ENCODE measurements around the gene PGBD5.
"Not testable (repeated sequence)": the region's sequence is repeated elsewhere in the genome, so short reads cannot be mapped to it uniquely, and the experiment has no call there.

Gene PGBD5

DNA sequence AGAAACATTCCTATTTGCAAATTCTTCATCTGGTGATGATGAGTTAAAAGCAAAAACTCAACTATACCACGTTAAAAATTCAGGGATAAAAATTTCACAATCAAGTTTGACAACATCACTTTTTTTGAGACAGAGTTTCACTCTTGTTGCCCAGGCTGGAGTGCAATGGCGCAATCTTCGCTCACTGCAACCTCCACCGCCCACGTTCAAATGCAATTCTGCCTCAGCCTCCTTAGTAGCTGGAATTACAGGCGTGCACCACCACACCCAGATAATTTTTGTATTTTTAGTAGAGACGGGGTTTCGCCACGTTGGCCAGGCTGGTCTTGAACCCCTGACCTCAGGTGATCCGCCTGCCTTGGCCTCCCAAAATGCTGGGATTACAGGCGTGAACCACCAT is 19.4 kb downstream of the PGBD5 start:
- not testable (repeated sequence) for H3K4me3 ChIP-seq (ENCODE audit: low read depth in 1 of 2, low read length in 2 of 2); H3K9ac ChIP-seq (ENCODE audit: low read length); H3K27ac ChIP-seq (ENCODE audit: low read depth, low read length); H3K9me3 ChIP-seq (ENCODE audit: low read length); H3K4me1 ChIP-seq (ENCODE audit: insufficient read depth, low read length); H3K27me3 ChIP-seq (ENCODE audit: control insufficient read depth in 1 of 2, insufficient read depth in 2 of 2, low read length in 2 of 2); H3K36me3 ChIP-seq (ENCODE audit: insufficient read depth, low read length)

DNA sequence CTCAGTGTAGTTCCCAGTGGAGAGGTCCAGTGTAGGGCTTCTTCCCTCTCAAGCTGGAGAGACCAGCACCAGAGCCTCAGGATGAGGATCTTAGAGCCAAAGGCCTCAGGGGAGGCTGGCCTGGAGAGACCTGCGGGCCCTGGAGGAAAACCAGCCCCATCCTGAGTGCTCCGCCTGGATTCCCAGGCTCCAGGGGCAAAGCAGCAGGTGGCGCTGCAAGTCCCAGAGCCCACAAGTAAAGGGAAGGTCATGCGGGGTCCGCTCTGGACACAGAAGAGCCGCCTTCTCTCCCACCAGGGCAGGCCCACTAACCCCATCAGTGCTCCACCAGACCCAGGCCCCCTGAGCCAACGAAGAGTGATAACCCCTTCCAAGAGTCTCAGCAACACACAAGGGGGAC is 22.7 kb downstream of the PGBD5 start:
- H3K4me1 ChIP-seq (ENCODE audit: insufficient read depth, low read length): no peaks in the 10 kb centered on the region
- H3K27me3 ChIP-seq (ENCODE audit: control insufficient read depth in 1 of 2, insufficient read depth in 2 of 2, low read length in 2 of 2): no peaks in the 10 kb centered on the region
- no peak overlapping the region for H3K27ac ChIP-seq (ENCODE audit: low read depth, low read length)
- H3K36me3 ChIP-seq (ENCODE audit: insufficient read depth, low read length): no peaks in the 10 kb centered on the region
- H3K9ac ChIP-seq (ENCODE audit: low read length): no peak overlapping the region
- H3K4me3 ChIP-seq (ENCODE audit: low read depth in 1 of 2, low read length in 2 of 2): no peak overlapping the region
- H3K9me3 ChIP-seq (ENCODE audit: low read length): no peaks in the 10 kb centered on the region

DNA sequence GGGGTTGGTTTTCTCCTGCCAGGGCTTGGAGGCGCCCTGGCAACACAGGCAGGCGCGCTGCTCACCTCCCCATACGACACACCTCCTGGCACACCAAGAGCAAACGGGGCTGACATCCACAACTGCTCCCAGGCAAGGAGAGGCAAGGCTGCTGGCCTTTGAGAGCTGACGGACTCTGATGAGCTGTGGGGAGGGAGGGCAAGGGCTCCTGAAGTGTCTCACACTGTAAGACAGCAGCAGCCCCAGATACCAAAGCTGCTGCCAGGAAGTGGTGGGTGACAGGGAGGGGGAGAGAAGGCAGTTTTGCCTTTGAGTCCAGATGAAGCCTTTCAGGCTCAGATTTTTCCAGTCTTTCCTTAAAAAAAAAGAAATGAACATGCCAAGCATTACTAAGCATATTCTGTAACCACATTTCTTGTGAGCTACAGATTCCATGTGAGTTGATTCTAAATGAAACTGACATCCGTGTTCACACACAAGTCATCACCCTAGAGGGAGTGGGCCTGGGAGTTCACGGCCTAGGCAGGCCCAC is 24.3 kb downstream of the PGBD5 start:
- Histone ChIP-seq H3K9ac (ENCODE audit: low read length) (no peak overlapping the region), H3K27ac (ENCODE audit: low read depth, low read length) (no peak overlapping the region), H3K36me3 (ENCODE audit: insufficient read depth, low read length) (no peaks in the 10 kb centered on the region), H3K4me3 (ENCODE audit: low read depth in 1 of 2, low read length in 2 of 2) (no peak overlapping the region), H3K4me1 (ENCODE audit: insufficient read depth, low read length) (no peaks in the 10 kb centered on the region), H3K9me3 (ENCODE audit: low read length) (no peaks in the 10 kb centered on the region), H3K27me3 (ENCODE audit: control insufficient read depth in 1 of 2, insufficient read depth in 2 of 2, low read length in 2 of 2) (no peaks in the 10 kb centered on the region)

DNA sequence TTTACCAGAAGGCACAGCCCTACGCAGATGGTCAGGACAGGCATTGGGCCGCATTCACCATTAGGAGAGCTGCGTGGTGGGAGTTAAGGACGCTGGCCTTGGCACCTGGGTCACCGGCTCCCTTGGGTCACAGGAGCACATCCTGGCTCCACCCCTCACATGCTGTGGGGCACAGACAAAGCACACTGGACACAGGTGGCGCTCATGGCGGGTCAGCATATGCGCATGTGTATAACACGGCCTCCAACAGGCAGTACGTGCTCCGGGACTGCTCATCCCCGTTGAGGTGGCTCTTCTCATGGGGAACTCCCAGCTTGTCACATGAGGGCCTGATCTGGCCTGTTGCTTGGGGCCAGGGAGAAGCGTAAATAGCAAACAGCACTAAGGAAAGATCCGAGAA is 25.0 kb downstream of the PGBD5 start:
- no peaks in the 10 kb centered on the region for H3K9me3 ChIP-seq (ENCODE audit: low read length)
- H3K4me3 ChIP-seq (ENCODE audit: low read depth in 1 of 2, low read length in 2 of 2): no peak overlapping the region
- H3K9ac ChIP-seq (ENCODE audit: low read length): no peak overlapping the region
- no peaks in the 10 kb centered on the region for H3K27me3 ChIP-seq (ENCODE audit: control insufficient read depth in 1 of 2, insufficient read depth in 2 of 2, low read length in 2 of 2)
- H3K36me3 ChIP-seq (ENCODE audit: insufficient read depth, low read length): no peaks in the 10 kb centered on the region
- no peaks in the 10 kb centered on the region for H3K4me1 ChIP-seq (ENCODE audit: insufficient read depth, low read length)
- no peak overlapping the region for H3K27ac ChIP-seq (ENCODE audit: low read depth, low read length)

DNA sequence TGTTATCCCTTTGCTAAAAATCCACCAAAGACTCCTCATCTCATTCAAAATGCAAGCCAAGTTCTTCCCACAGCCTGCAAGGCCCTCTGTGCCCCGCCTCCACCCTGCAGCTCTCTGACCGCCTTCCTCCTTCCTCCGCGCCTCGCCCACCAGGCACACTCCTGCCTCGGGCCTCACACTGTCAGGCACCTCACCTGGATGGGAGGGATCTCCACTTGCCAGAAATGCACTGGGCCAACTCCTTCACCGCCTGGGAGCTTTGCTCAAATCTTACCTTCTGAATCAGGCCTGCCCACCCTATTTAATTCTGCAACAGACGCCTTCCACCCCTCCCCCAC is 26.2 kb downstream of the PGBD5 start:
- H3K27ac ChIP-seq (ENCODE audit: low read depth, low read length): no peak overlapping the region
- H3K9me3 ChIP-seq (ENCODE audit: low read length): no peaks in the 10 kb centered on the region
- no peak overlapping the region for H3K4me3 ChIP-seq (ENCODE audit: low read depth in 1 of 2, low read length in 2 of 2)
- H3K4me1 ChIP-seq (ENCODE audit: insufficient read depth, low read length): no peaks in the 10 kb centered on the region
- no peak overlapping the region for H3K9ac ChIP-seq (ENCODE audit: low read length)
- no peaks in the 10 kb centered on the region for H3K36me3 ChIP-seq (ENCODE audit: insufficient read depth, low read length)
- no peaks in the 10 kb centered on the region for H3K27me3 ChIP-seq (ENCODE audit: control insufficient read depth in 1 of 2, insufficient read depth in 2 of 2, low read length in 2 of 2)

DNA sequence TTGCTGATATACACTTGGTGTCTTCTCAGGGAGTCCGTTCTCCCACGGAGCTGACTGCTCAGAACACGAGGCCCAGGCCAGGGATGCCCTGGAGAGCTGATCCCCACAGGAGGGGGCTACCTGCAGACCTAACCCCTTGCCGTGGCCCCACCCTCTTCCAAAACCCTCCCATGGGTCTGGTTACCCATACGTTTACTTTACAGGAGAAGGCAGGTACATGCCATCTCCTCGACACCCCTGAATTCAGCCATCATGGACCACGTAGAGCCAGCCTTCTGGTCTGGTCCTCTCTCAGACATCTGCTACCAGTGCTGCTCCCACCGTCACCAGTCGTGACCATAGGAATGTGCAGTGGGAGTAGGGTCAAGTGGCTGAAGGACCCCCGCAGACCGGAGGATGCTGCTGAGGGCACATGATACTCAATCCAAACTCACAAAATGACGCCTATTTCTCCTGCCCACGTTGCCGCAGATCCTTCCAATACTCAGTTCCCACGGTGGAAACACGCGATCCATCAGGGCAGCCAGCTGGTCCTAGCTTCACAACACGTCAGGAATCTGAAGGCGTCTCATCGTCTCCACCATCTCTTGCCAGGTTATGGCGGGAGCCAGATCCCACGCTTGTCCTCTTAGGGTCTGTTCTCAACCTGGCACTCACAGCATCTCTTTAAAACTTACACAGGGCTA is 26.7 kb downstream of the PGBD5 start:
- no peaks in the 10 kb centered on the region for H3K9me3 ChIP-seq (ENCODE audit: low read length)
- H3K27me3 ChIP-seq (ENCODE audit: control insufficient read depth in 1 of 2, insufficient read depth in 2 of 2, low read length in 2 of 2): no peaks in the 10 kb centered on the region
- H3K4me3 ChIP-seq (ENCODE audit: low read depth in 1 of 2, low read length in 2 of 2): no peak overlapping the region
- no peaks in the 10 kb centered on the region for H3K36me3 ChIP-seq (ENCODE audit: insufficient read depth, low read length)
- H3K4me1 ChIP-seq (ENCODE audit: insufficient read depth, low read length): no peaks in the 10 kb centered on the region
- H3K9ac ChIP-seq (ENCODE audit: low read length): no peak overlapping the region
- no peak overlapping the region for H3K27ac ChIP-seq (ENCODE audit: low read depth, low read length)

DNA sequence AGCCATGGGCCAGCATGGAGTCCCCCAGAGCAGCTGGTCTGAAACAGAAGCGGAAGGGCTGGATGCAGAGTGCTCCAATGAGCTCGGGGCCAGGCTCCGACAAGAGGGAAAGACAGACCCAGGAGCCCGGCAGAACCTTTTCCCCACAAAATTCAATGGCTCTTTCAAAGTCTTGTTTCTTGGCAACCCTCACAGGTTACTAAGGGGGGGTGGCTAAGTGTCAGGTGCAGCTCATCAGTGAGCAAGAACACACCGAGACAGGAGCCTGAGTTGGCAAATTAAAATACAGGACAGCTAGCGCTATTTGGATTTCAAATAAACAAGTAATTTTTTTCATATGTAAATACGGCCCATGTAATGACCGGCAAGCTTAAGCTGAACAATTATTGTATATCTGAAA is 27.3 kb downstream of the PGBD5 start:
- no peaks in the 10 kb centered on the region for H3K27me3 ChIP-seq (ENCODE audit: control insufficient read depth in 1 of 2, insufficient read depth in 2 of 2, low read length in 2 of 2)
- no peaks in the 10 kb centered on the region for H3K36me3 ChIP-seq (ENCODE audit: insufficient read depth, low read length)
- no peak overlapping the region for H3K9ac ChIP-seq (ENCODE audit: low read length)
- no peak overlapping the region for H3K27ac ChIP-seq (ENCODE audit: low read depth, low read length)
- H3K4me1 ChIP-seq (ENCODE audit: insufficient read depth, low read length): no peaks in the 10 kb centered on the region
- no peak overlapping the region for H3K4me3 ChIP-seq (ENCODE audit: low read depth in 1 of 2, low read length in 2 of 2)
- H3K9me3 ChIP-seq (ENCODE audit: low read length): no peaks in the 10 kb centered on the region

DNA sequence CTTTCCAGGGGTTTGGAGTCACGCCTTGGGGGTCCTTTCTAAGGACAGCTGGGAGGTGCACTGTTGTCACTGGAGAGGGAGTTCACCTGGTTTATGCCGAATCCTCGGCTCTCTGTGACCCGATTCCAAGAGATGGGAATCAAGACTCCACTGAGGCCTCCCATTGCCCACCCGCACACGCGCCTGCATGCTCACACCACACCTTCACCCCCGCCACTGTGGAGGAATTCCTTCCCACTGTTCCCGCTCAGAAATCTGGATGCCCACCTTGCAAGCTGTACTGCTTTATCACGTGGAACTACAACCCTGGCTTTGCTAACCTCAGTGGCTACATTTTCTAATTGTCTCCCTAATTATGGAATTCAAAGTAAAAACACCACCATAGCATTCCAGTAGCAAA is 29.2 kb downstream of the PGBD5 start:
- no peaks in the 10 kb centered on the region for H3K4me1 ChIP-seq (ENCODE audit: insufficient read depth, low read length)
- no peaks in the 10 kb centered on the region for H3K36me3 ChIP-seq (ENCODE audit: insufficient read depth, low read length)
- no peak overlapping the region for H3K4me3 ChIP-seq (ENCODE audit: low read depth in 1 of 2, low read length in 2 of 2)
- H3K27me3 ChIP-seq (ENCODE audit: control insufficient read depth in 1 of 2, insufficient read depth in 2 of 2, low read length in 2 of 2): no peaks in the 10 kb centered on the region
- no peak overlapping the region for H3K9ac ChIP-seq (ENCODE audit: low read length)
- H3K9me3 ChIP-seq (ENCODE audit: low read length): no peaks in the 10 kb centered on the region
- no peak overlapping the region for H3K27ac ChIP-seq (ENCODE audit: low read depth, low read length)

DNA sequence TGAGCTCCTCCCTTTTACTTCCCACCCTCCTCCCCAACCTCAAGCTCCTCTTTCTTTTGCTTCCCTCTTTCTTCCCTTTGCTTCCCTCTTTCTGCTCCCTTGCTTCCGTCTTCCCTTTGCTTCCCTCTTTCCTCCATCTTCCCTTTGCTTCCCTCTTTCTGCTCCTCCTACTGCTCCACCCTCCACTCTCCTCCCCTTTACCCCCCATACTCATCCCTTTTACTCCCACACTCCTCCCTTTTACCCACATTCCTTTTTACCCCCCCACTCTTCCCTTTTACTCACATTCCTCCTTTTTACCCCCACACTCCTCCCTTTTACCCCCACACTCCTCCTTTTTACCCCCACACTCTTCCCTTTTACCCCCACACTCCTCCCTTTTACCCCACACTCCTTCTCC is 30.2 kb downstream of the PGBD5 start:
- Histone ChIP-seq H3K4me3 (ENCODE audit: low read depth in 1 of 2, low read length in 2 of 2) (no peak overlapping the region), H3K36me3 (ENCODE audit: insufficient read depth, low read length) (no peaks in the 10 kb centered on the region), H3K9ac (ENCODE audit: low read length) (no peak overlapping the region), H3K27me3 (ENCODE audit: control insufficient read depth in 1 of 2, insufficient read depth in 2 of 2, low read length in 2 of 2) (no peaks in the 10 kb centered on the region), H3K9me3 (ENCODE audit: low read length) (no peaks in the 10 kb centered on the region), H3K27ac (ENCODE audit: low read depth, low read length) (no peak overlapping the region), H3K4me1 (ENCODE audit: insufficient read depth, low read length) (no peaks in the 10 kb centered on the region)

DNA sequence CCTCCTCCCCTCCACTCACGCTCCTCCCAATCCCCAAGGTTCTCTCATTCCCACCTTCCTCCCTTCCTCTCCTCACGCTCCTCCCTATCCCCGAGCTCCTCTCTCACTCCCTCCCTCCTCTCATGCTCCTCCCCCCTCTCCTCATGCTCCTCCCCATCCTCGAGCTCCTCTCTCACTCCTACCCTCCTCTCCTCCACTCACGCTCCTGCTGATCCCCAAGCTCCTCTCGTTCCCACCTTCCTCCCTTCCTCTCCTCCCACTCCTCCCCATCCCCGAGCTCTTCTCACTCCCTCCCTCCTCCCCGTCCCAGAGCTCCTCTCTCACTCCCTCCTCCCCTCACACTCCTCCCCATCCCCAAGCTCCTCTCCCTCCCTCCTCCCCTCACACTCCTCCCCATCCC is 31.4 kb downstream of the PGBD5 start:
- Histone ChIP-seq H3K4me3 (ENCODE audit: low read depth in 1 of 2, low read length in 2 of 2) (no peak overlapping the region), H3K27ac (ENCODE audit: low read depth, low read length) (no peak overlapping the region), H3K27me3 (ENCODE audit: control insufficient read depth in 1 of 2, insufficient read depth in 2 of 2, low read length in 2 of 2) (no peaks in the 10 kb centered on the region), H3K36me3 (ENCODE audit: insufficient read depth, low read length) (no peaks in the 10 kb centered on the region), H3K9me3 (ENCODE audit: low read length) (no peaks in the 10 kb centered on the region), H3K4me1 (ENCODE audit: insufficient read depth, low read length) (no peaks in the 10 kb centered on the region), H3K9ac (ENCODE audit: low read length) (no peak overlapping the region)

DNA sequence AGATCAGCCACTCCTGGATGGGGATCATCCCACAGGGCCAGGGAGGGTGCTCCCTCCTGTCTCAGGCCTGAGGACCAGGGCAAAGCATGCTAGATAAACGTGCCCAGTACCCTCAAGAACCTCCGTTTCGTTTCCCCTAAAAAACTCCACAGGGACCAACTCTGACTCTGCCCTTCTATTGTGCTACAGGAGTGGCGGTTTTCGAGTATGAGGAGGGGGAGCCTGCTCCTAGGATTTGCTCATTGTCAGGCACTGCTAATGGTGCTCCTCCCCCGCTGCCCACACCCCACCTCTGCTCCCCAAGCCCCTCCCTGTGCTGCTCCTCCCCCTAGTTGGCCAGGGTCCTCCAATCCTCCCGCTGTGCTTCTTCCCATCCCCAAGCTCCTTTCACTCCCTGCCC is 32.0 kb downstream of the PGBD5 start:
- Histone ChIP-seq H3K27me3 (ENCODE audit: control insufficient read depth in 1 of 2, insufficient read depth in 2 of 2, low read length in 2 of 2) (no peaks in the 10 kb centered on the region), H3K4me3 (ENCODE audit: low read depth in 1 of 2, low read length in 2 of 2) (no peak overlapping the region), H3K4me1 (ENCODE audit: insufficient read depth, low read length) (no peaks in the 10 kb centered on the region), H3K27ac (ENCODE audit: low read depth, low read length) (no peak overlapping the region), H3K9ac (ENCODE audit: low read length) (no peak overlapping the region), H3K9me3 (ENCODE audit: low read length) (no peaks in the 10 kb centered on the region), H3K36me3 (ENCODE audit: insufficient read depth, low read length) (no peaks in the 10 kb centered on the region)

DNA sequence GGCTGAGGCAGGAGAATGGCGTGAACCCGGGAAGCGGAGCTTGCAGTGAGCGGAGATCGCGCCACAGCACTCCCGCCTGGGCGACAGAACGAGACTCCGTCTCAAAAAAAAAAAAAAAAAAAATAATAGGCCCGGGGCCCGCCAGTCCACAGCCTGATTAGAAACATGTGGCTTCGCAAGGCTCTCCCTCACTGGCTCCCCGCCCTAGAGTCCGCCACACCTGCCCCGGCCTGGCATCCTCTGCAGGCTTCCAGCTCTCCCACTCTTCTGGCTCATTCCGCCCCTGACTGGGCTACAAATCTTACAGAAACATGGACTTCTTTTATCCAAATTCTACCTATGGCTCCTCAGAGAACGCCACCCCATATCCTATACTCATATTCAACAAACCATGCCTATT is 32.4 kb downstream of the PGBD5 start:
- no peak overlapping the region for H3K9ac ChIP-seq (ENCODE audit: low read length)
- H3K36me3 ChIP-seq (ENCODE audit: insufficient read depth, low read length): no peaks in the 10 kb centered on the region
- no peak overlapping the region for H3K4me3 ChIP-seq (ENCODE audit: low read depth in 1 of 2, low read length in 2 of 2)
- H3K27ac ChIP-seq (ENCODE audit: low read depth, low read length): no peak overlapping the region
- no peaks in the 10 kb centered on the region for H3K27me3 ChIP-seq (ENCODE audit: control insufficient read depth in 1 of 2, insufficient read depth in 2 of 2, low read length in 2 of 2)
- H3K9me3 ChIP-seq (ENCODE audit: low read length): no peaks in the 10 kb centered on the region
- H3K4me1 ChIP-seq (ENCODE audit: insufficient read depth, low read length): no peaks in the 10 kb centered on the region

Measured in muscle layer of colon (tissue), 2 donors.